Common myeloid progenitor, CD34-positive (primary cell): ENCODE results near the gene FEM1A. TPM values are rescaled to one million over a fixed set of nuclear protein-coding genes. Genes with fewer than 3 reads are reported as not detected.
A peak's percentile ranks its signal among the peaks of the same experiment; 100 is the strongest.
"Not testable (repeated sequence)": the region's sequence is repeated elsewhere in the genome, so short reads cannot be mapped to it uniquely, and the experiment has no call there.

Experiments
- CTCF ChIA-PET: fragments of 350-600 bp; sonication (Branson Sonifier 250); formaldehyde crosslinking; loops from one replicate; lab custom pipeline; 2021; ENCODE audit warnings: antibody characterized with exemption; lab: Charles Lee
- POLR2A ChIA-PET: fragments of 350-600 bp; sonication (Branson Sonifier 250); formaldehyde crosslinking; loops from one replicate; lab custom pipeline; 2021; ENCODE audit warnings: antibody characterized with exemption; lab: Charles Lee
- DNase-seq, 3 donors: peaks; one replicate each; pipeline versions ENCODE4 v3.0.0 to v3.0.0-alpha.2; 2013
- H3K27ac ChIP-seq, 2 experiments: 1 replicate in 1 of 2; 2 replicates in 1 of 2; pipeline ENCODE4 v1.7.0; 2013; ENCODE audit warnings: inconsistent platforms in 2 of 2, low read length in 2 of 2, mild to moderate bottlenecking in 2 of 2, low read depth in 1 of 2, moderate library complexity in 1 of 2; ENCODE audit not compliant: severe bottlenecking in 2 of 2, insufficient read depth in 1 of 2, poor library complexity in 1 of 2
- H3K27me3 ChIP-seq, 5 experiments: replicated peaks in 2 of 5; 1 replicate in 3 of 5; 2 replicates in 2 of 5; pipeline versions ENCODE4 v1.6.1 to v1.7.0; 2013; ENCODE audit warnings: low read length in 4 of 5, mild to moderate bottlenecking in 2 of 5, moderate library complexity in 2 of 5, inconsistent platforms in 1 of 5; ENCODE audit not compliant: insufficient read depth in 5 of 5, control insufficient read depth in 4 of 5
- H3K36me3 ChIP-seq, 4 experiments: 1 replicate in 2 of 4; 2 replicates in 2 of 4; pipeline versions ENCODE4 v1.6.1 to v1.7.0; 2013; ENCODE audit warnings: low read length in 3 of 4, control low read depth in 1 of 4, mild to moderate bottlenecking in 1 of 4; ENCODE audit not compliant: control insufficient read depth in 4 of 4, insufficient read depth in 4 of 4
- H3K4me1 ChIP-seq, 4 experiments: 1 replicate in 3 of 4; 2 replicates in 1 of 4; pipeline versions ENCODE4 v1.6.1 to v1.7.1; 2013; ENCODE audit warnings: low read length in 3 of 4, mild to moderate bottlenecking in 3 of 4, control low read depth in 1 of 4, inconsistent platforms in 1 of 4, moderate library complexity in 1 of 4; ENCODE audit not compliant: control insufficient read depth in 4 of 4, insufficient read depth in 4 of 4; ENCODE audit errors: control extremely low read depth in 1 of 4
- H3K4me3 ChIP-seq, 7 experiments: 1 replicate in 4 of 7; 2 replicates in 3 of 7; pipeline versions ENCODE4 v1.5.1 to v1.7.0; 2013; ENCODE audit warnings: mild to moderate bottlenecking in 7 of 7, low read length in 6 of 7, moderate library complexity in 6 of 7, inconsistent platforms in 2 of 7, low read depth in 2 of 7, control low read depth in 1 of 7; ENCODE audit not compliant: insufficient read depth in 4 of 7, control insufficient read depth in 1 of 7; ENCODE audit errors: extremely low read depth in 1 of 7
- H3K9me3 ChIP-seq, 5 experiments: 1 replicate in 4 of 5; 2 replicates in 1 of 5; pipeline versions ENCODE4 v1.6.1 to v1.7.1; 2013; ENCODE audit warnings: low read length in 4 of 5, mild to moderate bottlenecking in 2 of 5, inconsistent platforms in 1 of 5, low read depth in 1 of 5, moderate library complexity in 1 of 5; ENCODE audit not compliant: control insufficient read depth in 4 of 5, insufficient read depth in 2 of 5; ENCODE audit errors: control extremely low read depth in 1 of 5
- WGBS: methylation state at CpG from one replicate; pipeline ENCODE4 v1.1.5; 2013; ENCODE audit not compliant: insufficient coverage; 5-methylcytosine and 5-hydroxymethylcytosine counted together
- polyA plus RNA-seq: library from polyadenylated mRNA; unstranded; fragments of 120-200 nt; gene quantifications from one replicate; pipeline ENCODE4 v1.2.1, GENCODE V29; 2013

FEM1A gene
- 1.1 TPM for polyA plus RNA-seq

- ChIA-PET POLR2A (interaction anchor here (1.2 to 1.8 kb wide), 2 partner anchors 10 to 68 kb away, joined by 4 to 5 read pairs; partner anchors contain the start of gene DPP9), CTCF (interaction anchor here (0.6 to 5.9 kb wide), 14 partner anchors 9 to 80 kb away, joined by 3 to 35 read pairs (median 4); partner anchors contain the start of gene DPP9)
- Histone ChIP-seq H3K9me3 (no peaks in the 10 kb centered on the region), H3K36me3 (peaks cover 2 to 31% (median 21%) of the 10 kb centered on the region in 4 experiments), H3K4me1 (peaks cover 0 to 26% (median 16%) of the 10 kb centered on the region in 4 experiments), H3K27me3 (peaks cover 0 to 3% (median 2%) of the 10 kb centered on the region in 5 experiments), H3K27ac (peak within 1 kb of the TSS; percentile 89 to 96), H3K4me3 (peak within 1 kb of the TSS; percentile 64 to 90 (median 83))
- WGBS, result 0% methylated on average over 66 of the region's 80 CpGs
- DNase-seq, result peak; percentile 100
Measured at GRCh38 chr19:4791183-4792018, at the start of gene FEM1A. Gene FEM1A (plus strand): TSS chr19:4791734. CDS start chr19:4791855, 121 bp downstream.

- Histone ChIP-seq H3K27ac (no peak overlapping the region), H3K27me3 (peaks cover 0 to 40% (median 12%) of the 10 kb centered on the region in 5 experiments), H3K4me3 (no peak overlapping the region), H3K9me3 (no peaks in the 10 kb centered on the region), H3K36me3 (no peaks in the 10 kb centered on the region), H3K4me1 (no peaks in the 10 kb centered on the region)
- 34% methylated on average over 11 of the region's 12 CpGs for WGBS
- no peak for DNase-seq
- ChIA-PET CTCF (interaction anchor here (1.8 to 2.0 kb wide), 2 partner anchors 10 to 26 kb away, joined by 4 to 5 read pairs; no protein-coding TSS in a partner anchor), POLR2A (no interaction called here)
Measured at GRCh38 chr19:4742723-4743646, 48.5 kb upstream of the FEM1A start.

- peaks cover 0 to 42% (median 8%) of the 10 kb centered on the region in 5 experiments for H3K27me3 ChIP-seq
- ChIA-PET POLR2A (no interaction called here), CTCF (interaction anchor here (0.6 kb wide), 1 partner anchor 53 kb away, joined by 3 read pairs; no protein-coding TSS in a partner anchor)
- H3K36me3 ChIP-seq, result no peaks in the 10 kb centered on the region
- H3K4me1 ChIP-seq, result peaks cover 0 to 3% (median 0%) of the 10 kb centered on the region in 4 experiments
- peaks cover 0 to 5% (median 0%) of the 10 kb centered on the region in 5 experiments for H3K9me3 ChIP-seq
- 77% methylated on average over 8 of the region's 8 CpGs for WGBS
- DNase-seq, result no peak
- no peak overlapping the region for H3K27ac ChIP-seq
- no peak overlapping the region for H3K4me3 ChIP-seq
Measured at GRCh38 chr19:4744451-4745174, 46.9 kb upstream of the FEM1A start.

GRCh38 chr19:4745175-4745574 lies 46.4 kb upstream of the FEM1A start:
- POLR2A ChIA-PET, H3K27ac ChIP-seq, H3K4me3 ChIP-seq, H3K9me3 ChIP-seq, CTCF ChIA-PET, H3K36me3 ChIP-seq, DNase-seq, H3K4me1 ChIP-seq: not testable (repeated sequence)
- H3K27me3 ChIP-seq, result peaks cover 0 to 42% (median 8%) of the 10 kb centered on the region in 5 experiments
- 89% methylated on average over 10 of the region's 10 CpGs for WGBS

- no peak for DNase-seq
- Histone ChIP-seq H3K36me3 (no peaks in the 10 kb centered on the region), H3K4me1 (peaks cover 0 to 3% (median 0%) of the 10 kb centered on the region in 4 experiments), H3K27me3 (peaks cover 0 to 42% (median 8%) of the 10 kb centered on the region in 5 experiments), H3K4me3 (no peak overlapping the region), H3K27ac (no peak overlapping the region), H3K9me3 (peaks cover 0 to 5% (median 0%) of the 10 kb centered on the region in 5 experiments)
- ChIA-PET CTCF (no interaction called here), POLR2A (no interaction called here)
- WGBS, result 82% methylated on average over 6 of the region's 8 CpGs
Measured at GRCh38 chr19:4745986-4746385, 45.5 kb upstream of the FEM1A start.

GRCh38 chr19:4748185-4748584 lies 43.3 kb upstream of the FEM1A start:
- Histone ChIP-seq H3K36me3 (no peaks in the 10 kb centered on the region), H3K4me3 (no peak overlapping the region), H3K4me1 (peaks cover 0 to 3% (median 0%) of the 10 kb centered on the region in 4 experiments), H3K27me3 (peaks cover 0 to 29% (median 4%) of the 10 kb centered on the region in 5 experiments), H3K27ac (no peak overlapping the region), H3K9me3 (peaks cover 0 to 5% (median 0%) of the 10 kb centered on the region in 5 experiments)
- 43% methylated on average over 8 of the region's 11 CpGs for WGBS
- no peak for DNase-seq
- POLR2A ChIA-PET, result no interaction called here
- CTCF ChIA-PET, result no interaction called here
